H1 (cell line): ENCODE results near the gene MYRIP.

Experiments used
- CBX5 ChIP-seq: fragments of 300-800, 300-1000 bp; sonication (generic); IDR thresholded peaks from 2 replicates; pipeline ENCODE4 v1.7.1; 2016; ENCODE audit warnings: antibody characterized with exemption, low read length, low read depth
- CTCF ChIP-seq, 3 experiments: IDR thresholded peaks; 1 replicate in 2 of 3; 2 replicates in 1 of 3; pipeline versions ENCODE4 v1.5.1 to v1.6.1; 2011; ENCODE audit warnings: low read length in 3 of 3, mild to moderate bottlenecking in 3 of 3, inconsistent platforms in 2 of 3, low read depth in 1 of 3, moderate library complexity in 1 of 3; ENCODE audit not compliant: insufficient read depth in 1 of 3; ENCODE audit errors: control extremely low read depth in 1 of 3
- JUN ChIP-seq: IDR thresholded peaks from 2 replicates; pipeline ENCODE4 v1.6.1; 2011; ENCODE audit warnings: low read depth, mild to moderate bottlenecking, improper control_type of control experiment, low read length
- KDM1A ChIP-seq: fragments of 200-600, 300-600 bp; sonication (generic); IDR thresholded peaks from 2 replicates; pipeline ENCODE4 v1.7.1; 2016; ENCODE audit warnings: mild to moderate bottlenecking, low read length, borderline replicate concordance
- TF ChIP-seq, protein P1 (sequence below): fragments of 300-600 bp; sonication (generic); IDR thresholded peaks from 2 replicates; pipeline ENCODE4 v1.7.1; 2012; ENCODE audit warnings: low read length, moderate library complexity, mild to moderate bottlenecking, inconsistent platforms; ENCODE audit not compliant: insufficient replicate concordance

GRCh38 chr3:40104441-40104840 lies 295.0 kb downstream of the MYRIP start:
- TF ChIP-seq JUN (no peak), CBX5 (no peak), CTCF (IDR thresholded peaks at IDR 0.05; ENCODE audit: control extremely low read depth in 1 of 3, insufficient read depth in 1 of 3, low read depth in 1 of 3, low read length in 3 of 3) (no peak), KDM1A (no peak)
- TF ChIP-seq, protein P1, sequence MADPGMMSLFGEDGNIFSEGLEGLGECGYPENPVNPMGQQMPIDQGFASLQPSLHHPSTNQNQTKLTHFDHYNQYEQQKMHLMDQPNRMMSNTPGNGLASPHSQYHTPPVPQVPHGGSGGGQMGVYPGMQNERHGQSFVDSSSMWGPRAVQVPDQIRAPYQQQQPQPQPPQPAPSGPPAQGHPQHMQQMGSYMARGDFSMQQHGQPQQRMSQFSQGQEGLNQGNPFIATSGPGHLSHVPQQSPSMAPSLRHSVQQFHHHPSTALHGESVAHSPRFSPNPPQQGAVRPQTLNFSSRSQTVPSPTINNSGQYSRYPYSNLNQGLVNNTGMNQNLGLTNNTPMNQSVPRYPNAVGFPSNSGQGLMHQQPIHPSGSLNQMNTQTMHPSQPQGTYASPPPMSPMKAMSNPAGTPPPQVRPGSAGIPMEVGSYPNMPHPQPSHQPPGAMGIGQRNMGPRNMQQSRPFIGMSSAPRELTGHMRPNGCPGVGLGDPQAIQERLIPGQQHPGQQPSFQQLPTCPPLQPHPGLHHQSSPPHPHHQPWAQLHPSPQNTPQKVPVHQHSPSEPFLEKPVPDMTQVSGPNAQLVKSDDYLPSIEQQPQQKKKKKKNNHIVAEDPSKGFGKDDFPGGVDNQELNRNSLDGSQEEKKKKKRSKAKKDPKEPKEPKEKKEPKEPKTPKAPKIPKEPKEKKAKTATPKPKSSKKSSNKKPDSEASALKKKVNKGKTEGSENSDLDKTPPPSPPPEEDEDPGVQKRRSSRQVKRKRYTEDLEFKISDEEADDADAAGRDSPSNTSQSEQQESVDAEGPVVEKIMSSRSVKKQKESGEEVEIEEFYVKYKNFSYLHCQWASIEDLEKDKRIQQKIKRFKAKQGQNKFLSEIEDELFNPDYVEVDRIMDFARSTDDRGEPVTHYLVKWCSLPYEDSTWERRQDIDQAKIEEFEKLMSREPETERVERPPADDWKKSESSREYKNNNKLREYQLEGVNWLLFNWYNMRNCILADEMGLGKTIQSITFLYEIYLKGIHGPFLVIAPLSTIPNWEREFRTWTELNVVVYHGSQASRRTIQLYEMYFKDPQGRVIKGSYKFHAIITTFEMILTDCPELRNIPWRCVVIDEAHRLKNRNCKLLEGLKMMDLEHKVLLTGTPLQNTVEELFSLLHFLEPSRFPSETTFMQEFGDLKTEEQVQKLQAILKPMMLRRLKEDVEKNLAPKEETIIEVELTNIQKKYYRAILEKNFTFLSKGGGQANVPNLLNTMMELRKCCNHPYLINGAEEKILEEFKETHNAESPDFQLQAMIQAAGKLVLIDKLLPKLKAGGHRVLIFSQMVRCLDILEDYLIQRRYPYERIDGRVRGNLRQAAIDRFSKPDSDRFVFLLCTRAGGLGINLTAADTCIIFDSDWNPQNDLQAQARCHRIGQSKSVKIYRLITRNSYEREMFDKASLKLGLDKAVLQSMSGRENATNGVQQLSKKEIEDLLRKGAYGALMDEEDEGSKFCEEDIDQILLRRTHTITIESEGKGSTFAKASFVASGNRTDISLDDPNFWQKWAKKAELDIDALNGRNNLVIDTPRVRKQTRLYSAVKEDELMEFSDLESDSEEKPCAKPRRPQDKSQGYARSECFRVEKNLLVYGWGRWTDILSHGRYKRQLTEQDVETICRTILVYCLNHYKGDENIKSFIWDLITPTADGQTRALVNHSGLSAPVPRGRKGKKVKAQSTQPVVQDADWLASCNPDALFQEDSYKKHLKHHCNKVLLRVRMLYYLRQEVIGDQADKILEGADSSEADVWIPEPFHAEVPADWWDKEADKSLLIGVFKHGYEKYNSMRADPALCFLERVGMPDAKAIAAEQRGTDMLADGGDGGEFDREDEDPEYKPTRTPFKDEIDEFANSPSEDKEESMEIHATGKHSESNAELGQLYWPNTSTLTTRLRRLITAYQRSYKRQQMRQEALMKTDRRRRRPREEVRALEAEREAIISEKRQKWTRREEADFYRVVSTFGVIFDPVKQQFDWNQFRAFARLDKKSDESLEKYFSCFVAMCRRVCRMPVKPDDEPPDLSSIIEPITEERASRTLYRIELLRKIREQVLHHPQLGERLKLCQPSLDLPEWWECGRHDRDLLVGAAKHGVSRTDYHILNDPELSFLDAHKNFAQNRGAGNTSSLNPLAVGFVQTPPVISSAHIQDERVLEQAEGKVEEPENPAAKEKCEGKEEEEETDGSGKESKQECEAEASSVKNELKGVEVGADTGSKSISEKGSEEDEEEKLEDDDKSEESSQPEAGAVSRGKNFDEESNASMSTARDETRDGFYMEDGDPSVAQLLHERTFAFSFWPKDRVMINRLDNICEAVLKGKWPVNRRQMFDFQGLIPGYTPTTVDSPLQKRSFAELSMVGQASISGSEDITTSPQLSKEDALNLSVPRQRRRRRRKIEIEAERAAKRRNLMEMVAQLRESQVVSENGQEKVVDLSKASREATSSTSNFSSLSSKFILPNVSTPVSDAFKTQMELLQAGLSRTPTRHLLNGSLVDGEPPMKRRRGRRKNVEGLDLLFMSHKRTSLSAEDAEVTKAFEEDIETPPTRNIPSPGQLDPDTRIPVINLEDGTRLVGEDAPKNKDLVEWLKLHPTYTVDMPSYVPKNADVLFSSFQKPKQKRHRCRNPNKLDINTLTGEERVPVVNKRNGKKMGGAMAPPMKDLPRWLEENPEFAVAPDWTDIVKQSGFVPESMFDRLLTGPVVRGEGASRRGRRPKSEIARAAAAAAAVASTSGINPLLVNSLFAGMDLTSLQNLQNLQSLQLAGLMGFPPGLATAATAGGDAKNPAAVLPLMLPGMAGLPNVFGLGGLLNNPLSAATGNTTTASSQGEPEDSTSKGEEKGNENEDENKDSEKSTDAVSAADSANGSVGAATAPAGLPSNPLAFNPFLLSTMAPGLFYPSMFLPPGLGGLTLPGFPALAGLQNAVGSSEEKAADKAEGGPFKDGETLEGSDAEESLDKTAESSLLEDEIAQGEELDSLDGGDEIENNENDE = no peak
